ENCODE data around the gene PPARG. TPM values are rescaled to one million over a fixed set of nuclear protein-coding genes. Genes with fewer than 3 reads are reported as not detected.
"Not testable (repeated sequence)": the region's sequence is repeated elsewhere in the genome, so short reads cannot be mapped to it uniquely, and the experiment has no call there.

PPARG gene
- polyA plus RNA-seq, 3 donors, result 25.8 to 28.5 (median 27.4) TPM

DNA sequence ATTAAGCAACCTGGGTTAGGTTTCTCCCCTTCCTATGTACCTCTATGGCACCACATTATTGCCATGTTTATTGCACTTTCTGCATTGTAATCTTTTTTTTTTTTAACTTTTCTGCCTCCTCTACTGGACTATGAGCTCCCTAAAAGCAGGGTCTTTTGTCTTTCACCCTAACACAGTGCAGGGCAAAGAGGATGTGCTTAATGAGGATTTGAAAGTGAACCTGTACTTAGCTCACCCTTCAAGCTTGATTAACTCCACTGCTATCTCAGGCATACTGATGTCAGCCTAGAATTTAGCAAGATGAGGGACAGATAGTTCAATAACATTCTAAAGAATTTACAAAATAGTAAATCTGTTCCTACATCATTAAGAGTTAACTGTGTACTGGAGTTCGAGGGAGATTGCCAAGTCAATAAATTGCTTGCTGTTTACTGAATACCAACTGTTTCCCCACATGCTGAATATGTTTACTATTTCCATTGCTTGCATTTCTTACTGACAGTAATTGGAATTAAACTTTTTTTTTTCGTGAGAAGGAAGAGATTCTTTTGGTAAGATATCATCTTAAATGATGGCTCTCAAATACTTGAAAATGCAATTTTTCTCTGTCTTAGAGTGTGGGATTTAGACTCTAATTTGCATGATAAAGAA is 15.7 kb upstream of the PPARG start:
- no peak for DNase-seq

DNA sequence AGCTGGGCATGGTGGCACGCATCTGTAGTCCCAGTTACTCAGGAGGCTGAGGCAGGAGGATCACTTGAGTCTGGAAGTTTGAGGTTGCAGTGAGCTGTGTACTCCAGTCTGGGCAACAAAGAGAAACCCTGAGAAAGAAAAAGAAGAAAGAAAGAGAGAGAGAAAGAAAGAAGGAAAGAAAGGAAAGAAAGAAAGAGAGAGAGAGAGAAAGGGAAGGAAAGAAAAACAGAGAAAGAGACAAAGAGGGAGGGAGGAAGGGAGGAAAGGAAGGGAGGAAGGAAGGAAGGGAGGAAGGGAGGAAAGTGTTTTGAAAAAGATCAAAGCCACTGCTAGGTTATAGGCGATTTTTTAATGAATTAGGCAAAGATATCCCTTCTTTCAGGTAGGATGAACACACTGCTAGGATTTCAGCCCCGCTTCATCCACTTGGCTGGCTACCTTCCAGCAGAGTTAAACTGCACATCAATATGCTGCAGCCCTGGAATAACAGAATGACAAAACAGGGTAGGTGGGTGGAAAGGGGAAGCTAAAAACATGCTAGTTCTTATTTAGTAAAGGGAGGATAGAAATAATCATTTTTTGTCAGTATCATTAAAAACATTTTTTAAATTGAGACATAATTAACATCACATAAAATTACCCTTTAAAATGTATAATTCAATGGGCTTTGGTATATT is 12.8 kb upstream of the PPARG start:
- DNase-seq, result no peak

DNA sequence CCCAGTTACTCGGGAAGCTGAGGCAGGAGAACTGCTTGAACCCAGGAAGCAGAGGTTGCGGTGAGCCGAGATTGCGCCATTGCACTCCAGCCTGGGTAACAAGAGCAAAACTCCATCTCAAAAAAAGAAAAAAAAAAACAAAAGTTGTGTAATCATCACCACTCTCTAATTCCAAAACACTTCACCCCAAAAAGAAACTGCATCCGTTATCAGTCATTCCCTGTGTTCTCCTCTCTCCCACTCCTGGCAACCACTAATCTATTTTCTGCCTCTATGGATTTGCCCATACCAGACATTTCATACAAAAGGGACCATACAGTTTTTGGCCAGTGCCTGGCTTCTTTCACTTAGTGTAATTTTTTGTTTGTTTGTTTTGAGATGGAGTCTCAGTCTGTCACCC is 12.0 kb upstream of the PPARG start:
- DNase-seq, result not testable (repeated sequence)

DNA sequence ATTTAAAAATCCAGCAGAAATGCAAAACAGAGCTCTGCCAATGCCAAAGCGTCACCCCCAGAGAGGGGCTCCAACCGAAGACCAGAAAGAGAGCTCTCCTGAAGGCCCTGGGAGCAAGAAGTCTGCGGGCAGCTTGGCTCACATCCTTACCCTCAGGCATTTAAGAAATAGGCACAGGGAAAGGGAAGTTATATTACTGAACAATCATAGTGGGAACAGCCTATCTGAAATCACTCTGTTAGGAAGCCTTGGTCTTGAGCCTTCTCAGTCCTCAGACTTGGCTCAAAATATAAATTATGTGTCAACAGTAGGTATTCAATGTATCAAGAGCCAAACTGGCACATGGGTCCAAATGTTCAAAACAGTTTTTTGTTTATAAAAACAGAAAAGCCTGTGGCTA is 10.3 kb upstream of the PPARG start:
- DNase-seq, result no peak

DNA sequence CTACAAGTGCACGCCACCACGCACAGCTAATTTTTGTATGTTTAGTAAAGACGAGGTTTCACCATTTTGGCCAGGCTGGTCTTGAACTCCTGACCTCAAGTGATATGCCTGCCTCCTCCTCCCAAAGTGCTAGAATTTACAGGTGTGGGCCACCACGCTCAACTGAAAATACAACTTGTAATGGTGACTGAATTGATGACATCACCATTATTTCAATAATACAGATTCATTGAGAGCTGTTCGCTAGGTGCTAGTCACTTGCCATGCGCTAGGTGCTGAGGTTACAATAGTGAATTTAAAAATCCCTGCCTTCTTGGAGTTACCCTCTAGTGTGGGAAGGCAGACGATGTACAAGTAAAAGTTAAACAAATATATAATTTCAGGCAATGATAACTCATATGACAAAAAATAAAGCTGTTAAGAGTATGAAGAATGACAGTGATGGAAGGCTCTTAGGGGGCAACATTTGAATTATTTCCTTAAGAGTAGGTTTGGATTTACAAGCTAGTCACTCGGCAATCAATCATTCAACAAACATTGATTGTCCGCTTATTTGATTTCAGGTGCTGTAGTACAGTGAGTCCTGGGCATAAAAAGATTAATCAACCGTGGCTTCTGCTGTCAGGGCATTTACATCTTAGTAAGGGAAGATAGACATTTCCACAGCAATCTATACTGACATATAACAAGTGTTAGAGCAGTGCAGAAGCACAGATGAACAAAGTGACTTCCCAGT is 9.1 kb upstream of the PPARG start:
- no peak for DNase-seq

DNA sequence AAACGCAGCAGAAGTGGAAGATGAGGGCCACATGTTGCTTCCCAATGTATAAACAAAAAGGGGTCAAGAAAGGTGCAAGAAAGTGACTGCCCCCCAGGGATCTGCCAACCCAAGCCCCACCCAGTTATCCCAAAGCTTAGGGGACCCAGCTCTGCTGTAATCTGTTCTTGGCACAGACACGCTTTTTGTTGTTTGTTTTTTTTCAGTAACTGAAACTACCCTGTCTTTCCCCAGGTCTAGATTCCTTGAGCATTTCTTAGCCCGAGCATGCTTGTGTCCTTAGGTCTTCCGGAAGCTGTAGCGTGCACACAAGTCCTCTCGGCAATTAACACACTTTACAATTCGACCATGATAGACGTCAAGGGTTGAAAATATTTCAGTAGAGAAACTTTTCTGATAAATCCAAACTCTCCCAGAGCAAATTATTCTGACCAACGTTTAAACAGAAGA is 8.5 kb upstream of the PPARG start:
- no peak for DNase-seq

DNA sequence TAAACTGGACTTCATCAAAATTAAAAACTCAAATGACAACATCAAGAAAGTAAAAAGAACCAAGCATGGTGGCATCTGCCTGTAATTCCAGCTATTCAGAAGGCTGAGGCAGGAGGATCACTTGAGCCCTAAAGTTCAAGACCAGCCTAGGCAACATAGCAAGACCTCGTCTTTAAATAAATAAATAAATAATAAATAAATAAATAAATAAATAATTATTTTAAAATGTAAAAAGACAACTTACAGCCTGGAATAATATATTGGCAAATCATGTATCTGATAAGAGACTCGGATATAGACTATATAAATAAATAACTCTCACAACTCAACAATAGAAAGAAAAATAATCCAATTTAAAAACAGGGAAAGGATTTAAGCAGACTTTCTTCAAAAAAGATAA is 4.3 kb upstream of the PPARG start:
- DNase-seq, result no peak

DNA sequence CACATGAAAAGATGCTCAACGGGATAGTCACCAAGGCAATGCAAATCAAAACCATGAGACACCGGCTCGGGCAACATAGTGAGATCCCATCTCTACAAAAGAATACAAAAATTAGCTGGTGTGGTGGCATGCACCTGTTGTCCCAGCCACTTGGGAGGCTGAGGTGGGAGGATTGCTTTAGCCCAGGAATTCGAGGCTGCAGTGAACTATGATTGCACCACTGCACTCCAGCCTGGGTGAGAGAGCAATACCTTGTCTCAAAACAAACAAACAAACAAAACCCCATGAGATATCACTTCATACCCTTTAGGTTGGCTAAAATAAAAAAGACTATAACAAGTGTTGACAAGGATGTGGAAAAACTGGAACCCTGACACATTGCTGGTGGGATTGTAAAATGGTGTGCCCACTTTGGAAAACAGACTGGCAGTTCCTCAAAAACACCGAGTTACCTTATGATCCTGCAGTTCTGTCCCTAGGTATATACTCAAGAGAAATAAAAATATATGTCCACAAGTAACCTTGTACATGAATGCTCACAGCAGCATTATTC is 3.8 kb upstream of the PPARG start:
- no peak for DNase-seq

DNA sequence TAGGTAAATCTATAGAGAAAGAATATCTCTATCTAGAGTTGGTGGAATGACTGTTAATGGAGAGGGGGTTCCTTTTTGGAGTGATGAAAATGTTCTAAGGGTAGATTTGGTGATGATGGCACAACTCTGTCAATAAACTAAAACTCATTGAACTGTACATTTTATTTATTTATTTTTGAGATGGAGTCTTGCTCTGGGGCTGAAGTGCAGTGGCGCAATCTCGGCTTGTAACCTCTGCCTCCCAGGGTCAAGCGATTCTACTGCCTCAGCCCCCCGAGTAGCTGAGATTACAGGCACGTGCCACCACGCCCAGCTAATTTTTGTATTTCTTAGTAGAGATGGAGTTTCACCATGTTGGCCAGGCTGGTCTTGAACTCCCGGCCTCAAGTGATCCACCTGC is 3.1 kb upstream of the PPARG start:
- DNase-seq, result not testable (repeated sequence)

DNA sequence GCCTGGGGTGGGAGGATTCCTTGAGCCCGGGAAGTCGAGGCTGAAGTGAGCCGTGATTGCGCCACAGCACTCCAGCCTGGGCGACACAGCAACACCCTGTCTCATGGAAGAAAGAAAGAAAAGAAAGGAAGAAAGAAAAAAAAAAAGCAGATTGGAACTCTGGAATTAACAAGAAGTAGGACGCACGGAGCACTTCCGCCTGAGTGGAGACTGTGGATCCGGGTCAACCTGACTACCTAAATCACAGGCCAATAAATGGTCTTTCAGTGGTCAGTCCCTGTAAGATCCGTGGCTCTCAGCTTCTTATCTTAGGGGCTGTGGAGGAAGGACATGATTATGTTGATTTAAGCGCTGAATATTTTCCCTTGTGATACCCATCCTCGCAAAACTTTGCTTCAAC is 2.4 kb upstream of the PPARG start:
- DNase-seq, result no peak

DNA sequence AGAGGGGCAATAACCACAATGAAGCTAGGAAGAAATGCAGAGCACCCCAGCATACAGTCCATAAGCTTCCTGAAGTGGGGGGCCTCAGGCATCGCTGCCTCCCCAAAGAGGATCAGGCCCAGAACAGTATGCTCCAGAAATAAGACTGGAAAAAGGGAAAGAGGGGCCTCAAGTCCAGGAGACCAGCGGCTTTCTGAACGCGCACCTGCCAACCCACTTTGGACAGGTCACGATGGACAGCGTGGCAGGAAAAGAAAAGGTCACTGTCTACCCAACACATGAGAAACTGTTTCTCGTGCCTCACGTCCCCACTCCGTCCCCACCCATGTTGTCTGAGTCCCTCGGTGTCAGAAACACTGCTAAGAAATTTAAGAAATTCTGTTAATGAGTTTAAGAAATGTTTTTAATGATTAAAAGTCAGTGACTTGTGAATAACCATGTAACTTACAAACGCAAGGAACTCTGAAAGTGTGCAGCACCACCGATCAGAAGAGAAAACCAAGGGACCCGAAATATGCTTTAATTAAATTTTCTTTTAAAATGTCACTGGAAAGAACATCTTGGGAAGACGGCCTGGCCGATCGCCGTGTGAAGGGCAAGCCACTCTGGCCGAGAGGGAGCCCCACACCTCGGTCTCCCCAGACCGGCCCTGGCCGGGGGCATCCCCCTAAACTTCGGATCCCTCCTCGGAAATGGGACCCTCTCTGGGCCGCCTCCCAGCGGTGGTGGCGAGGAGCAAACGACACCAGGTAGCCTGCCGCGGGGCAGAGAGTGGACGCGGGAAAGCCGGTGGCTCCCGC is 1.7 kb upstream of the PPARG start:
- DNase-seq, result no peak

DNA sequence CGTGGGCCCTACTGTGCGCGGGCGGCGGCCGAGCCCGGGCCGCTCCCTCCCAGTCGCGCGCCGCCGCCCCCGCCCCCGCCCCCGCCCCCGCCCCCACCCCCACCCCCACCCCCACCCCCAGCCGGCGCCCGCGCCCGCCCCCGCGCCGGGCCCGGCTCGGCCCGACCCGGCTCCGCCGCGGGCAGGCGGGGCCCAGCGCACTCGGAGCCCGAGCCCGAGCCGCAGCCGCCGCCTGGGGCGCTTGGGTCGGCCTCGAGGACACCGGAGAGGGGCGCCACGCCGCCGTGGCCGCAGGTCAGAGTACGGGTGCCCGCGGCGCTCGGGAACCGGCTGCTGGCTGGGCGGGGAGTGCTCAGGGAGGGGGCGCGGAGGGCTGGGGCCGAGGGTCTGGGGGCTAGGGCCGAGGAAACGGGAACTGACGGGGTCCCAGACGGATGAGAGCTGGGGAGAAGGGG is 1.1 kb upstream of the PPARG start:
- no peak for DNase-seq

DNA sequence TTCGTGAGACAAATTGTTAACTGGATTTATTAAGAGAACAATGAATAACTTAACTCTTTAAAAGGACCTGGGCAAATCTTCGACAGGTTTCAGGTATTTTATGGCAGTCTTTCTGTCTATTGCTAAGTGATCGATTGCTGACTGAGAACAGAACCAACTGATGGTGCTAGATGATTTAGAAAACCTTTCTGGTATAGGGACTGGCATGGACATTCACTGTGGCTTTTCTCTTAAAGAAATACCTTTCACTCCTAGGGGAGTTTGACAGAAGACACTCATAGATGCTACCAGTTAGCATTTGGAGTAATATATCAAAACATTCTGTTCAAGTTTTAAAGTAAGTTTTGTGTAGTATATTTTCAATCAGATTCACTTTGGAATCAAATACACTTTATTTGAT is 654 bp downstream of the PPARG start:
- DNase-seq, result no peak

DNA sequence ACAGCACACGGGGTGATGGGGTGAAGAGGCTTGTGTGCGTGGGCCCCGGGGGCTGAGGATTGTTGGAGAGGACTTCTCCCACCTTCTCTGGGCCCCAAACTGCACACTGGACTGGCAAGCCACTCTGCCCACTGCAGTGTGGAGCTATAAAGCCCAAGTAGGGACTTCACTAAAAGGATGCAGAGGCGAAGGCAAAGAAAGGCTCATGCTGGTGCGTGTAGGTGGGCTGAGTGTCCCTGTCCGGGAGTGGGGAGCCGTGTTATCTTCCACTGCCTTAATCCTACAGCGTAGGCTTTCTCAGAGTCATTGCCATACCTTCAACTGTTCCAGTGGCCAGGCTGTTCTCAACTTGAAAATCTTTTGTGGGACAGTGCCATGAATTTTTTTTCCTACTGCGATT is 3.9 kb downstream of the PPARG start:
- DNase-seq, result no peak

DNA sequence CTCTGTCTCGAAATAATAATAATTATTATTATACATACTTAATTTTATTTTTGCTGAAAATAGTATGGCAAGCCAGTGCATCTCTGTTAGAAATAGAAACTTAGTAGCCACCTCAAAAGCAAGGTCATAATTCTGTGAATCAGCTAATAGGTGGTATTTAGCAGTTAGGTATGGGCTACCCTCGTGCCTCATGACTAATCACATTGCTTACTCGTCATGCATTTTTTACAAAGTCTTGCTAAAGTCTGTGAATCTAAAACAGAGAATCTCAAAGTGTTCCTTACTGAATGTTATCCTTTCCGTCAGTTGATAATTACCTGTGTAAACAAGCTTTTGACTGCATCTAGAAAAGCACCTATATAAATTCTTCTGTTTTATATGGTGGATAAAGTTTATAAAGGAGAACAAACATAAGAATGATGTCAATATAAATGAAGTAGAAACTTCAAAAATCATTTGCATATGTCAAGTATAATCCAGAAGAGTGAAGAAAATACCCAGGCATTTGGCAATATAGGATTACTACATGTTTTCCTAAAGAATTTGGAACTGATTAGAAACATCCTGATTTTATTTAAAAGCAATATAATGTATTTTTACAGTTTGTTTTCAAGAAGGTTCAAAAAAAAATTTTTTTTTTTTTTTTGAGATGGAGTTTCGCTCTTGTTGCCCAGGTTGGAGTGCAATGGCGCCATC is 6.2 kb downstream of the PPARG start:
- no peak for DNase-seq

DNA sequence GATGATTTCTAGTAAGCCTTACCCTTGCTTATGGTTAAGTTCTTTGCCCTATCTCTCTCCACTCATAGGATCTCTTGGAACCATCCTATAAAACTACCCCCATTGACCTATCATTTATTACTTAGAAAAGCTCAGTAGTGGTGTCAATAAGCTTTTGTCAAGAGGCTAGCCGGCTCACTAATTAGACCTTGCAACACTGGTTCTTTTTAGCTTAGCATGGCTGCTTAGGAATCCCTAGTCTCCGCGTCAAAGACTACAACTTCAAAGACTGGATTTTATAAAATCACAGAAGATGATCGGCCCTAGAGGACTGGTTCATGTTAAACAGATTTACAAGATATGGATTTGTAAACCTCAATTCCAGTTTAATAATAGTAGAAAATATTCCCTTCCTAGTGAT is 7.6 kb downstream of the PPARG start:
- no peak for DNase-seq

DNA sequence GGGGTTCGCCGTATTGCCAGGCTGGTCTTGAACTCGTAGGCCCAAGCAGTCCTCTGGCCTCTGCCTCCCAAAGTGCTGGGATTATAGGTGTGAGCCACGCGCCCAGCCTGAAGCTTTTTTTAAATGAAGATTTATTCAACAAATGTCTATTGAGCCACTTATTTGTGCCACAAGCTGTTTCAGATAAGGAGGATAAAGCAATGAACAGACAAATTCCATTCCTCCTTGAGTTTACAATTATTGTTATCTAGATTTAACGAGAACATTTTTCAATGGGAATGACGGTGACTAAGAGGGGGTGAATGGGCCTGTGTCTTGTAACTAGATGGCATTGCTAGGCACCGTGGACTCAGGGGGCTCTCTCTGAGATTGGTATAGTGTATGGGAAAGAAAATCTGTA is 10.2 kb downstream of the PPARG start:
- no peak for DNase-seq

DNA sequence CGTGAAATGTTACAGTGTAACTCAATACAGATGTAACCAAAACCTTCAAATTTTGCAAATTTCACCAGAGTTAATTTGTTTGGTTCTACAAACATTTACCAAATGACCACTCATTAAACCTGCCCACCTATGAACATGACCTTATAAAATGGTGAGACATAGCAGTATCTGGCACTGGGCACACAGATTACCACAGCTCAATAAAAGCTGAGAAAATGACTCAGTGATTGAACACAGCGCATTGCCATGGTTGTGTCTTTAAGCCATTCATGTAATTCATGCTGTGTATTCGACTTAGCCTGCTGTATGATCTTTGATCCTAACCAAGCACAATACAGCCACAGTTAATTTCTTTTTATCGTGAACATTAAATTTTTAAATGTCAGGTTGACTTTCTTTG is 11.3 kb downstream of the PPARG start:
- DNase-seq, result no peak

DNA sequence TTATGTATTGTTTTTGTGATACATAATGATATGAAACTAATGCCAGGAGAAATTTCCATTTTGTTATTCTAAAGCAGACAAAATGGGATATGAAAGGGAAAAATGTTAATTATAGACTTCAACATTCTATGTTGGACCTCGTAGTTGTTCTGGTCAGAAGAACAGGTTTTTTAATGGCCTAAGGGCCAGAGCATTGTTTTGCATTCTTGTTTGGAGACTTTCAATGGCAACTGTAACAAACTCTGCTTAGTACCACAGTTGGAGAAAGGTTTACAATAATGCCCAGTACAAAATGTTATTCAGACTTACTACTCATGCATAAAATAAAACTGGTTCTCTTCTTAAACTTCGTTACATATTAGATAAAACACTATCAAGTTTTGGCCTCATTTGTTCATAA is 12.2 kb downstream of the PPARG start:
- DNase-seq, result no peak

DNA sequence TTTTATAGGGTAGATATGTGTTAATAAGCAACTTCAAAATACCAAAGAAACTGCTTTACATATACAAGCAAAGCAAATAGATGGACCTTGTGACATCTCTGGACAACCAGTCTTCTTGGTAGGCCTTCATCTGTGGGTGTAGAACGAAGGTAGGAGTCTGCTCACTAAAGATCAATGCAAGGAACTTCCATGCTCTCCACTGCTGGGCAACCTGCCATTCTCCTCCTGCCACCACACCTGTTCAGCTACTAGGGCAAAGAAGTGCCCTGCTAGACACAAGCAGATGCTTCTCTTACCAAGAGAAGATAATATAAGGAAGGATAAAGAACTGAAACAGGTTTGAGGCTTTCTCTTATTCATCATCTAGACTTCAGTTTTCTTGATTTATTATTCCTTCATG is 12.6 kb downstream of the PPARG start:
- DNase-seq, result no peak

DNA sequence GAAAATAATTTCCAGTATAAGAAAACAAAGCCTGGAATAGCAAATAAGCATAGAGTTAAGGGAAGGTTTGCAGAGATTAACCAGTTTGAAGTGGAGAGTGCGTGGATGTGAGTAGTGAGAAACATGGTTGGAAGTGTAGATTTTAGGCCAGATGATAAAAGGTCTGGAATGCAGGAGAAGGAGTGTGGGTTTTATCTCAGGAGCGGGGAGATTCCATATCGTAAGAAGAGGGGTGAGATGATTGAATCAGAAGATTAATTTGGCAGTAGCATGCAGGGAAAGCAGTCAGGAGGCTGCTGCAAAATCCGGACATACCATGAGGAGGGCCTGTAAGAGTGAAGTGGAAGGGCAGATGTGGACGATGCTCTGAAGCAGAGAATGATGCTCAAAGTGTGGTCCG is 13.7 kb downstream of the PPARG start:
- DNase-seq, result no peak

Data from renal pelvis (tissue), 4 donors.